GM21515 (cell line): Measurements from ENCODE around the gene RAMP2.
"Not testable (repeated sequence)": the region's sequence is repeated elsewhere in the genome, so short reads cannot be mapped to it uniquely, and the experiment has no call there.

Experiments used
- ATAC-seq: cut with Tn5 transposase; IDR thresholded peaks from one replicate; pipeline ENCODE4 v1.9.1; 2021; ENCODE audit not compliant: unreplicated experiment

The RAMP2 gene

DNA sequence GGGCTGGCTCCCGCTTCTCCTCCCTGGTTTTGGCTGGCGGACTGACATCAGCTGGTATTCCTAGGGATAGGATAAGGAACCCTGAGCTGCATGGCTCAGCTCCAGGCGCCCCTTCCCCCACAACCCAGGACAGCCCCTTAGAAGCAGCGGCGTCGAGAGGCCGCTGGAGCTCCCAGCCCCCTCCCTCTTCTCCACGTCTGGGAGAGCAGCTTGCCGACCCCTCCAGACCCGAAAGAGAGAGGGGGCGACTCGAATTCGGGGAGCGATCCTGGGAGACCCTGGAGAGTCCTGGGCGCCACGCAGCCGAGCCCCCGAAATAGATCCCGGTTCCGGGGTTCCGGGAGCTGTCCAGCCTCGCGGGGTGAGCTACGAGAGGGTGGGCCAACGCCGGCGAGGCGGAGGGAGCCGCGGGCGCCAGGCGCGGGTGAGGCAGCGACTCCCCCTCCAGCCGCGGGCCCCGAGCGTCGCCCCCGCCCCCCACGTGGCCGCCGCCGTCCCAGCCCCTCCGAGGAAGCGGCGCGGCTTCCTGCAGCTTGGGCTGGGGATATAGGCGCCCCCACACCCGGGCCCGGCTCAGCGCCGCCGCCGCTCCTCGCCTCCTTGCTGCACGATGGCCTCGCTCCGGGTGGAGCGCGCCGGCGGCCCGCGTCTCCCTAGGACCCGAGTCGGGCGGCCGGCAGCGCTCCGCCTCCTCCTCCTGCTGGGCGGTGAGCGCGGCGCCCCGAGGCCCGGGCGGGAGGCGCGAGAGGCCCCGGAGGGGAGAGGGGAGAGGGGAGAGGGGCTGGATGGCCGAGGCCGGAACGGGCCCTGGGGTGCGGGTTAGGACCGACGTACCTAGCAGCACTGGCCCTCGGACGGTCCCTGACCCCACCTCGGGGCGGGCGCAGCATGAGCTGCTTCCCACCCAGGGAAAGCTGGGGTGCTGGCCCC lies at the start of gene RAMP2:
RAMP2 (plus strand) TSS at position 576 of the 930 bp plus-strand sequence; CDS start at position 611, 35 bp downstream.
- ATAC-seq = no peak

DNA sequence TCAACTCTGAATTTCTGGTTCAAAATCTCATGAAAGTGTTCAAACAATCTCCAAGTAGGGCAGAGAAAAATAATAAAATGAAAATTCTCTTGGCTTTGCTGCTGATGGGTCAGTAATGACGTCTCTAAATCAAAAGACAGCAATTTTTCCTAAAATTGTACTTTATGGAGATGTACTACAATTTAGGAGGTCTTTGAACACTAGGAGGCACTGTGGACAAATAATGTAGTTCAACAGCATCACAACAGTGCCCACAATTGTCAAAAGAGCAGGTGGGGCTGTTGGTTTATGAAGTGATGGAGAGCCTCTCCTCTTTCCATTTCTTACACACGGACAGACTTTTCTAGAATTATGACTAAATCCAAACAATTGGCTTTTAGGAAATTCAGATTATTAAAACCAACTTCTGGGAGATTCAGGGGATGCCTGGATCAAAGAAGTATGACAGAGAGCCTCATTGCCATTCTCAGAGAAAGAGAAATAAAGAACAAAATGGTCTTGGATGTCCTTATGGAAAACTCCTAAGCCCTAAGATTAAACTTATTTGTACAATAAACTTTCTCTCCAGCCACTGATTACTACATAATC lies 39.9 kb upstream of the RAMP2 start:
- no peak for ATAC-seq

- ATAC-seq = no peak
Observed at GRCh38 chr17:42723636-42724035, 37.4 kb upstream of the RAMP2 start.

- no peak for ATAC-seq
Observed at GRCh38 chr17:42725143-42725542, 35.9 kb upstream of the RAMP2 start.

DNA sequence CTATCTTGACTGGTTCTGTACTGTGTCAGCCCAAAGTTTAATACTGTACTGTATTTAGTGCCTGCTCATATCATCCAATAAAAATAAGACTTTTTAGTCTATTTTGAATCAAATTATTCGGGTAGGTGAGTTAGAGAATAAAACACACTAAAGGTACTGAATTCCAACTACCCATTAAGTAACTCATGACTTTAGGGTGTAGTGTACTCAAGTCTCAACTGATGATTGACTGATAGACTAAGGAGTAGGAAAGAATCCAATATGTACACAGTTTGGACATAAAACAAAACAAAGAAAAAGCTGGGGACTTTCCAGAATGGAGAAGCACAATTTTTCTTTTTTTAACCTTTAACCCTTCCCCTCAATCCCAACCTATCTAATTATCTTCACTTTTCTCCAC lies 20.3 kb upstream of the RAMP2 start:
- ATAC-seq = no peak

DNA sequence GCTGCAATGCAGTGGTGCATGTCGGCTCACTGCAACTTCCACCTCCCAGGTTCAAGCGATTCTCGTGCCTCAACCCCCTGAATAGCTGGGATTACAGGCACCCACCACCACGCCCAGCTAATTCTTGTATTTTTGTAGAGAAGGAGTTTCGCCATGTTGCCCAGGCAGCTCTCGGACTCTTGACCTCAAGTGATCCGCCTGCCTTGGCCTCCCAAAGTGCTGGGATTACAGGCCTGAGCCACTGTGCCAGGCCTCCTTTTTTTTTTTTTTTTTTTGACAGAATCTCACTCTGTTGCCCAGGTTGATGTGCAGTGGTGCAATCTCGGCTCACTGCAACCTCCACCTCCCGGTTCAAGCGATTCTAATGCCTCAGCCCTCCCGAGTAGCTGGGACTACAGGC lies 18.1 kb upstream of the RAMP2 start:
- not testable (repeated sequence) for ATAC-seq

GRCh38 chr17:42743595-42744282 lies 17.3 kb upstream of the RAMP2 start:
- ATAC-seq = no peak

DNA sequence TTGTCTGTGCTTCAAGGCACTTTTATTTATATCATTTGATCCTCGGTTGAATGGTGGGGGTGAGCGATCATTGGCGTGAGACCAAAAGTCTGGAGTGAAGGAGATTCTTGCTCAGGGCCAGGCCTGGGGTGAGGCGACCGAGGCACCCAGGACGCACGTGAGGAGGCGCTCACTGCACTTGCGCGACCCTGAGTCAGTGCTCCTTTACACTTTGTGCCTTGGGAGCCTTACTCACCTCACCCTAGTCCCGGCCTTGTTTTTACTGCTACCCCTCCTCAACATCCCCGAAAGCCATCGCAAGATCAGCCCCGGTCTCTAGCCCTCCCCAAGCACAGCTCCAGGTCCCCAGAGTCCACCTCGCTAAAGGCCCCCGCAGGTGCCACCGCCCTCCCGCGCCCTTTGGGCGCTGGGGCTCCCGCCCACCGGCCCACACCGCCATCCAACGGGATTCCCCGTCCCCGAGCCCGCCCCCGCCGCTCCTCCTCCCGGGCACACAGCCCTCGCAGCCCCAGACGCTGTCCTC lies 16.7 kb upstream of the RAMP2 start:
- ATAC-seq = peak; percentile 18

- peak; percentile 81 for ATAC-seq
Observed at GRCh38 chr17:42744806-42745617, 16.0 kb upstream of the RAMP2 start, which contains the start of gene EZH1. Gene EZH1 (minus strand): TSS chr17:42745040. CDS start chr17:42728941, 16,099 bp downstream.

DNA sequence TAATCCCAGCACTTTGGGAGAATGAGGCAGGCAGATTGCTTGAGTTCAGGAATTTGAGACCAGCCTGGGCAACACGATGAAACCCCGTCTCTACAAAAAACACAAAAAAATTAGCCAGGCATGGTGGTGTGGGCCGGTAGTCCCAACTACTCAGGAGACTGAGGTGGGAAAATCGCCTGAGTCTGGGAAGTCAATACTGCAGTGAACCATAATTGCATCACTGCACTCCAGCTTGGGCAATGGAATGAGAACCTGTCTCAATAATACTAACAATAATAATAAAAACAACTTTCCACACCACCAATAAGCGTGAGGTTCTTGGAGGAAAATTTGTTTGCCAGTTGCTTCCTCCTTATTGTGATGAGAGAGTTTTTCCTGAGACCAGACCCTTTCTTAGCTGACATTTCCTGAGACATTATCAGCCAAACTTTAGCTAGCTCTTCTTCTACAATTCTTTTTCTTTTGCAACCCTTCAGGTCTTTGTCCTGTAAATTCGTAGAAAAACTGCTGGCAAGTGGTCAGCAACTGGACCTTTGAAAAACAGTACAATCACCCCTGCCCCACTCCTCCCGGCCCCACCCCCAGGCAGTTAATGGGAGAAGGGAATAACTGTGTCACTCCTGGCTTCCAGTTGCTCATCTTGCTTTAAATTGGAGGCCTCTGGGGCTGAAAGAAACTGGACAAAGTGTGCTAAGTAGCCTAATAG lies 12.7 kb upstream of the RAMP2 start:
- ATAC-seq = no peak

DNA sequence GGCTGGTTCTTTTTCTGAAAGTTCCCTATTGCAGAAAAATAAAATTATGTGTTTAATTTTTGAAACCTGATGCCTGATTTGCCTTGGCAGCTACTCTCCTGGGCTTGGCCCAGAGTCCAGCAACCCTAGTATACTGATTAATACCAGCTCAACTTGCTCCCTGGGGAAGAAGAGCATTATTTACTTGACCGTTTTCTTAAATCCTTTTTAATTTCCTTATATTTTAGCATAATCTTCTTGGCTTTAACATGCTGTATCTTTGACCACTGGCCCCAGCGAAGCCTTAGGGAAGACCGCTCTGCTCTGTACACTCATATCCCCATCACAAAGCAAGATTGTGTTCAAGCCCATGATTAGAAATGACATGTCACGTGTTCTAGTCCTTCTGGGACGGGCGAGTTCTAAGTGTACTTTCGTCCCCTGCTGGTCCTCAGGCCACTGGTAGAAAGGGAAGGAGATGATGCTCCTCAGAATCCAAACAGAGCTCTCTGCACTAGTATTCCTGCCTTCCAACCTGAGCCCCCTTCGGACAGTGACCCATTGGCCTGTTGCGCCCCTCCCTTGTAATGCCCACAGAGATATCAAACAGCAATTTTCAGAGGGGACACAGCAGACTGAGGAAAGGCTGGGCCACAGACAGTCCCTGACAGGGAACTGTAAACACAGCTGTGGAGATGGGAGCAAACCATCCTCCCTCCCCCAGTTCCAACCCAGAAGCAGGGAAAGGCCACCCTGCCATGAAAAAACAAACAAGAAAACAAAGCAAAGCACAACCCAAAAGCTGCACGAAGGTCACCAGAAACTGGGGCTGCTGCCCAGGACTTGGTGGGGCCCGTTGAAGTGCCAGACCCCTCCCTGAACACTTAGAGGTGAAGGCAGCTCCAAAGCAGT lies 11.9 kb upstream of the RAMP2 start:
- no peak for ATAC-seq

GRCh38 chr17:42750739-42751344 lies 10.2 kb upstream of the RAMP2 start:
- ATAC-seq = no peak

DNA sequence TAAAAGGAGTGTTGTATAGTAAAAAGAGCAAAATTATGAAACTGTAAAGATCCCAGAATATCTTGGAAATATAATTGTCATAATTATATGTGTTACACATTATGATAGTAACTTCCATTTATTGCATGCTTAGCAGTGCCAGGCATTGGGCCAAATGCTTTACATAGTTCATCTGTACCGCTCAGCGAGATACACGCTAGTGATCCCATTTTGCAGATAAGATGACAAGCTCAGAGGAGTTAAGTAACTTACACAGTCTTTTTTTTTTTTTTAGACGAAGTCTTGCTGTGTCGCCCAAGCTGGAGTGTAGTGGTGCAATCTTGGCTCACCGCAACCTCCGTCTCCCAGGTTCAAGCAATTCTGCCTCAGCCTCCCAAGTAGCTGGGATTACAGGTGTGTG lies 9.4 kb upstream of the RAMP2 start:
- ATAC-seq = no peak

- no peak for ATAC-seq
Observed at GRCh38 chr17:42754782-42755181, 6.2 kb upstream of the RAMP2 start.

- no peak for ATAC-seq
Observed at GRCh38 chr17:42759982-42760651, 910 bp upstream of the RAMP2 start.

DNA sequence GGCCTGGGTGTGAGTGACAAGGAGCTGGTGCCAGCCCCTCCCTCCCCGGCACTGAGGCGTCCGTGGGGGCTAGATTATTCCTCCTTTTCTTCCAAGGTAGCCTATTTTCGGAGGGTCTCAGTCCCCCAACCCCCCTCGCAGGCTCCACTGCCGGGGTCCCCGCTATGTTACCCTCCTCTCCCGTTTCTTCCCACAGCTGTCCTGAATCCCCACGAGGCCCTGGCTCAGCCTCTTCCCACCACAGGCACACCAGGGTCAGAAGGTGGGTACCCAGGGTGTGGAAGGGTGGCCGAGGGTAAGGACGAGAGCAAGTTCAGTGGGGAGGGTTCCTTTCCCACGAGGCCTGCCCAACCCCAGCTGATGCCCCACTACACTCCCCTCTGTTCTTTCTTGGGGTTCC lies 611 bp downstream of the RAMP2 start:
- ATAC-seq = no peak

- no peak for ATAC-seq
Observed at GRCh38 chr17:42766124-42766523, 5.1 kb downstream of the RAMP2 start.

GRCh38 chr17:42767512-42767911 lies 6.5 kb downstream of the RAMP2 start:
- no peak for ATAC-seq
